HCT116 (cell line): ENCODE data around the gene ATP6AP1. TPM values are rescaled to one million over a fixed set of nuclear protein-coding genes. Genes with fewer than 3 reads are reported as not detected.
A peak's percentile ranks its signal among the peaks of the same experiment; 100 is the strongest.

ENCODE experiments used
- ATAC-seq: fragments of 200-7000 bp; cut with Tn5 transposase; 2 replicates; pipeline ENCODE4 v1.9.1; 2020; ENCODE audit warnings: mild to moderate bottlenecking, moderate library complexity
- BruUV-seq: library from RNA; stranded (reverse); fragments of 400-500 nt; replicated peaks from 2 replicates; lab custom pipeline; 2021; lab: Mats Ljungman, UMichigan
- CTCF ChIA-PET: fragments of 300-600 bp; sonication (Branson Sonifier 250); formaldehyde crosslinking; loops from one replicate; lab custom pipeline; 2021; ENCODE audit warnings: antibody characterized with exemption; lab: Charles Lee
- POLR2A ChIA-PET: fragments of 300-600, 350-600 bp; sonication (Branson Sonifier 250); formaldehyde crosslinking; loops from one replicate; lab custom pipeline; 2021; ENCODE audit warnings: antibody characterized with exemption; lab: Charles Lee
- RAD21 ChIA-PET, 2 experiments: fragments of 300-600 bp; sonication (Branson Sonifier 250); formaldehyde crosslinking; loops; one replicate each; lab custom pipeline; 2023; ENCODE audit warnings: low total read pairs in 2 of 2; ENCODE audit not compliant: uncharacterized antibody in 2 of 2, unreplicated experiment in 2 of 2, low non-redundant PET in 1 of 2; lab: Charles Lee
- DNase-seq: peaks from one replicate; pipeline ENCODE4 v3.0.0-alpha.2; 2010; ENCODE audit warnings: low read depth, low spot score
- H2AFZ ChIP-seq: fragments of 200-600 bp; shearing (Covaris generic), sonication (generic); 2 replicates; pipeline ENCODE4 v1.6.1; 2017; ENCODE audit warnings: low read depth, mixed run types, mixed read lengths, antibody characterized with exemption, low read length; ENCODE audit not compliant: poor library complexity, severe bottlenecking
- H3K27ac ChIP-seq: 2 replicates; pipeline ENCODE4 v1.5.1; 2012; ENCODE audit warnings: low read depth, low read length
- H3K27me3 ChIP-seq: fragments of 200-600 bp; sonication (generic); 2 replicates; pipeline ENCODE4 v1.6.1; 2016; ENCODE audit warnings: mixed run types, low read length, mixed read lengths; ENCODE audit not compliant: insufficient read depth
- H3K36me3 ChIP-seq, 2 experiments: fragments of 200-500 bp in 1 of 2; fragments of 200-600 bp in 1 of 2; sonication (Bioruptor generic) in 1 of 2; sonication (generic) in 1 of 2; 2 replicates each; pipeline versions ENCODE4 v1.5.1 to v1.6.1; 2014 to 2016; ENCODE audit warnings: low read length in 2 of 2, inconsistent platforms in 1 of 2, mixed read lengths in 1 of 2, mixed run types in 1 of 2; ENCODE audit not compliant: insufficient read depth in 2 of 2, control insufficient read depth in 1 of 2
- H3K4me1 ChIP-seq, 2 experiments: fragments of 200-600 bp in 1 of 2; sonication (generic) in 1 of 2; 2 replicates each; pipeline versions ENCODE4 v1.5.1 to v1.6.1; 2012 to 2017; ENCODE audit warnings: low read length in 2 of 2, inconsistent platforms in 1 of 2, mild to moderate bottlenecking in 1 of 2, mixed read lengths in 1 of 2, mixed run types in 1 of 2, moderate library complexity in 1 of 2; ENCODE audit not compliant: insufficient read depth in 2 of 2, control insufficient read depth in 1 of 2
- H3K4me2 ChIP-seq: fragments of 200-600 bp; sonication (generic); 2 replicates; pipeline ENCODE4 v1.6.1; 2017; ENCODE audit warnings: mixed run types, low read length, mixed read lengths
- H3K4me3 ChIP-seq, 2 experiments: fragments of 200-600 bp in 1 of 2; sonication (generic) in 1 of 2; replicated peaks in 1 of 2; 2 replicates each; pipeline ENCODE4 v1.5.1; 2011 to 2016; ENCODE audit warnings: low read length in 2 of 2, control low read depth in 1 of 2, low read depth in 1 of 2, mild to moderate bottlenecking in 1 of 2, mixed read lengths in 1 of 2, mixed run types in 1 of 2
- H3K79me2 ChIP-seq: fragments of 200-600 bp; sonication (generic); 2 replicates; pipeline ENCODE4 v1.6.1; 2017; ENCODE audit warnings: mild to moderate bottlenecking, mixed run types, low read length, moderate library complexity, mixed read lengths; ENCODE audit not compliant: insufficient read depth
- H3K9ac ChIP-seq: fragments of 200-600 bp; sonication (generic); 2 replicates; pipeline ENCODE4 v1.6.1; 2016; ENCODE audit warnings: low read length, mixed read lengths
- H3K9me2 ChIP-seq: fragments of 200-600 bp; sonication (generic), shearing (Covaris generic); 2 replicates; pipeline ENCODE4 v1.6.1; 2017; ENCODE audit warnings: mixed run types, mild to moderate bottlenecking, moderate library complexity; ENCODE audit not compliant: insufficient read depth
- H3K9me3 ChIP-seq, 2 experiments: fragments of 200-500 bp in 1 of 2; fragments of 200-600 bp in 1 of 2; sonication (Bioruptor generic) in 1 of 2; sonication (generic) in 1 of 2; 2 replicates each; pipeline ENCODE4 v1.6.1; 2014 to 2017; ENCODE audit warnings: low read length in 2 of 2, mixed read lengths in 2 of 2, inconsistent platforms in 1 of 2, low read depth in 1 of 2, mild to moderate bottlenecking in 1 of 2, mixed run types in 1 of 2, moderate library complexity in 1 of 2; ENCODE audit not compliant: control insufficient read depth in 1 of 2, insufficient read depth in 1 of 2
- H4K20me1 ChIP-seq: fragments of 200-600 bp; sonication (generic), shearing (Covaris generic); 2 replicates; pipeline ENCODE4 v1.6.1; 2017; ENCODE audit warnings: mixed run types, mild to moderate bottlenecking, moderate library complexity; ENCODE audit not compliant: insufficient read depth
- ELF1 ChIP-seq: IDR thresholded peaks from 2 replicates; pipeline ENCODE4 v1.6.1; 2012; ENCODE audit warnings: low read depth, borderline replicate concordance
- EZH2 ChIP-seq: fragments of 200-600 bp; sonication (generic); IDR thresholded peaks from 2 replicates; pipeline ENCODE4 v1.6.1; 2017; ENCODE audit warnings: antibody characterized with exemption, mixed run types
- EZH2phosphoT487 ChIP-seq: fragments of 200-600 bp; IDR thresholded peaks from 2 replicates; pipeline ENCODE4 v1.6.1; 2018; ENCODE audit warnings: antibody characterized with exemption, borderline replicate concordance
- JUND ChIP-seq: IDR thresholded peaks from 2 replicates; pipeline ENCODE4 v1.6.1; 2012
- TCF7L2 ChIP-seq: IDR thresholded peaks from 2 replicates; pipeline ENCODE4 v1.7.0; 2011; ENCODE audit warnings: borderline replicate concordance, inconsistent platforms; ENCODE audit not compliant: insufficient read depth, insufficient read length; ENCODE audit errors: extremely low read depth
- YY1 ChIP-seq: IDR thresholded peaks from 2 replicates; pipeline ENCODE4 v1.6.1; 2011; ENCODE audit warnings: low read length, low read depth, moderate library complexity, mild to moderate bottlenecking; ENCODE audit not compliant: insufficient replicate concordance; ENCODE audit errors: extremely low read depth
- intact Hi-C: fragments of 100-400 bp; cut with micrococcal nuclease; formaldehyde crosslinking; loops from 2 replicates; pipeline ENCODE4 v1.10.0; 2022
- total RNA-seq: library from RNA; stranded (reverse); gene quantifications from one replicate; pipeline ENCODE4 v1.2.1, GENCODE V29; 2021; ENCODE audit not compliant: unreplicated experiment
- TF ChIP-seq, protein P1 (sequence below), 3 experiments: fragments of 200-600 bp in 1 of 3; sonication (generic) in 1 of 3; IDR thresholded peaks in 2 of 3; conservative IDR thresholded peaks in 1 of 3; 2 replicates each; pipeline ENCODE4 v1.5.1; 2012 to 2017; ENCODE audit warnings: low read depth in 2 of 3, low read length in 2 of 3, antibody characterized with exemption in 1 of 3, borderline replicate concordance in 1 of 3, control low read depth in 1 of 3, mild to moderate bottlenecking in 1 of 3, mixed read lengths in 1 of 3, mixed run types in 1 of 3, moderate library complexity in 1 of 3; ENCODE audit not compliant: insufficient read depth in 1 of 3

ATP6AP1 gene
- total RNA-seq, 1 experiment from 2014 or later = 53.4 TPM

DNA sequence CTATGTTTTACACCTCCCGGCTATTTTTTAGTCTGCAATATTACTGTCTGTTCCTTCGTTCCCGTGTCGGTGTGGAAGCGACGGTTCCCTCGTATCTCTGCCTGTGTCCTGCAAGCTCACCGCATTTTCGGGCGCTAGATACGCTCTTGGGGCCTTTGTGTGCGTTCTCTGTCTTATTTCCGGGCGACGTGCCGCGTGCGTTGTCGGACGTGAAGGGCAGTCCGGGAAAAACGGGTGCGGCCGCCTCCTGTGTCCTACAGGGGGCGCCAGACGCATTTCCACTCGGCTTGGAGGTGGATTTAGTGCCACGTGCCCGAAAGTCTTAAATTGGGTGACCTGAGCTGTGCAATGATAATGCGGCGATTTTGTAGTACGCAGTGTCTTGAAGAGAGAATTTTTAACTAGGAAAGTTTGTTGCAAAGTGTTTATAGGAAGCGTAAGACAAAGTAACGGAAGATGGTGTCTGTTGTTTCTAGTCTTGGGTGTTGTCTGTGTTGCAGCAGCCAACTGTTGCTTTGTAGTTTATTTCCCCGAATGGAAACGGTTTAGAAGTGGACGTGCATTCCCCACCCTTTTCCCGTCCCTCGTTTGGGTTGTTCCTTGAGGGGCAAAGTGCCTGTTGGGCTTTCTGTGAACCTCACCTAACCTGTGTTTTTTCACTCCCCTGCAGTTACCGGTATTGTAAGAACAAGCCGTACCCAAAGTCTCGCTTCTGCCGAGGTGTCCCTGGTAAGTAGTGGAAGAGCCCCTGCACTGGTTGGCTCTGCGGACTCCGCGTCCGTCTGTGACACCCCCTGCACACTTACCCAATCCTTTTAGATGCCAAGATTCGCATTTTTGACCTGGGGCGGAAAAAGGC, 29.6 kb upstream of the ATP6AP1 start:
- Histone ChIP-seq H3K9me2 (no peaks in the 10 kb centered on the region), H3K79me2 (peaks cover 19% of the 10 kb centered on the region), H3K9me3 (no peaks in the 10 kb centered on the region), H2AFZ (no peak overlapping the region), H3K36me3 (peaks cover 0 to 27% of the 10 kb centered on the region in 2 experiments; a peak in 1 of 4 replicates), H3K4me1 (peaks cover 0 to 23% of the 10 kb centered on the region in 2 experiments; a peak in 2 of 4 replicates), H3K9ac (peak overlapping the region; percentile 97), H4K20me1 (no peaks in the 10 kb centered on the region), H3K27ac (peak overlapping the region; percentile 92), H3K4me2 (peak overlapping the region; percentile 85), H3K27me3 (no peaks in the 10 kb centered on the region), H3K4me3 (peak overlapping the region; percentile 84)
- intact Hi-C loops = loop anchor here (10.0 kb wide), 1 partner anchor 424 kb away; the partner anchor contains the start of genes HCFC1 and TMEM187
- DNase-seq = no peak
- TF ChIP-seq JUND (no peak), ELF1 (no peak), EZH2 (no peak), YY1 (no peak), TCF7L2 (no peak), EZH2phosphoT487 (no peak)
- TF ChIP-seq, protein P1, sequence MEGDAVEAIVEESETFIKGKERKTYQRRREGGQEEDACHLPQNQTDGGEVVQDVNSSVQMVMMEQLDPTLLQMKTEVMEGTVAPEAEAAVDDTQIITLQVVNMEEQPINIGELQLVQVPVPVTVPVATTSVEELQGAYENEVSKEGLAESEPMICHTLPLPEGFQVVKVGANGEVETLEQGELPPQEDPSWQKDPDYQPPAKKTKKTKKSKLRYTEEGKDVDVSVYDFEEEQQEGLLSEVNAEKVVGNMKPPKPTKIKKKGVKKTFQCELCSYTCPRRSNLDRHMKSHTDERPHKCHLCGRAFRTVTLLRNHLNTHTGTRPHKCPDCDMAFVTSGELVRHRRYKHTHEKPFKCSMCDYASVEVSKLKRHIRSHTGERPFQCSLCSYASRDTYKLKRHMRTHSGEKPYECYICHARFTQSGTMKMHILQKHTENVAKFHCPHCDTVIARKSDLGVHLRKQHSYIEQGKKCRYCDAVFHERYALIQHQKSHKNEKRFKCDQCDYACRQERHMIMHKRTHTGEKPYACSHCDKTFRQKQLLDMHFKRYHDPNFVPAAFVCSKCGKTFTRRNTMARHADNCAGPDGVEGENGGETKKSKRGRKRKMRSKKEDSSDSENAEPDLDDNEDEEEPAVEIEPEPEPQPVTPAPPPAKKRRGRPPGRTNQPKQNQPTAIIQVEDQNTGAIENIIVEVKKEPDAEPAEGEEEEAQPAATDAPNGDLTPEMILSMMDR (IDR thresholded peaks at IDR 0.05 in 2 of 3, conservative IDR thresholded peaks at IDR 0.05 in 1 of 3; ENCODE audit: borderline replicate concordance in 1 of 3, insufficient read depth in 1 of 3, low read depth in 2 of 3, low read length in 2 of 3) = peak in 2 of 3 experiments; percentile 61 to 64; a peak in 4 of 6 replicates
- POLR2A ChIA-PET = interaction anchor here (1.0 to 2.8 kb wide), 9 partner anchors 10 to 92 kb away, joined by 3 to 13 read pairs (median 9); partner anchors contain the start of genes DNASE1L1, SLC10A3 and TAFAZZIN
- CTCF ChIA-PET = interaction anchor here (1.2 kb wide), 1 partner anchor 26 kb away, joined by 6 read pairs; no protein-coding TSS in a partner anchor
- RAD21 ChIA-PET = no interaction called here
- BruUV-seq = TSS peak; percentile 81
- peak; percentile 5; the same call in 1 of the 2 replicates for ATAC-seq
